ENCODE measurements around the gene CEL.

The CEL gene

DNA sequence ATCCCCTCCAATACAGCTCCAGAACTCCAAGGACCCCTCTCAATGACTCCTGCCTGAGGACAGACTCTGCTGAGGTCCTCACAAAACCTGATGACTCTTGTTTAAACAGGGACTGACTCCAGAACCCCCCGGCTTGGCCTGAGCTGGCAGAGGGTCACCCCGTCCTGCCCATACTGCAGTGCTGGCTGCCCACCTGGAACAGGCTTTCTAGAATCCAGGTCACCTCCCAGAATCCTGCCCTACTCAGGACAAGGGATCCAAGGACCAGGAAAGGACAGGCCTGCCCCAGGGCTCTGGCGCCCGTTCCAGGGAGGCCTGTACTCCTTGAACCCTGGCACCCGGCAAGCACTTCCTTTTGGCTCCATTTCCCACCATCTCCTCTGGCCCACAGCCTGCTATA lies 37.1 kb downstream of the CEL start:
- Histone ChIP-seq H3K79me2 (ENCODE audit: low read length) (no peaks in the 10 kb centered on the region), H3K27me3 (ENCODE audit: low read depth, low read length) (no peaks in the 10 kb centered on the region), H3K27ac (ENCODE audit: low read length) (no peak overlapping the region), H3K9ac (ENCODE audit: low read length) (no peak overlapping the region), H3K36me3 (replicated peaks; ENCODE audit: low read depth, low read length) (peaks cover 53% of the 10 kb centered on the region), H3K9me3 (ENCODE audit: insufficient read depth, low read length) (peaks cover 11% of the 10 kb centered on the region; the same call in 1 of the 2 replicates), H2AFZ (ENCODE audit: low read depth, low read length) (no peak overlapping the region), H3K4me2 (ENCODE audit: low read length) (no peak overlapping the region), H4K20me1 (ENCODE audit: insufficient read depth, low read length) (no peaks in the 10 kb centered on the region), H3K4me1 (ENCODE audit: low read length) (no peaks in the 10 kb centered on the region), H3K4me3 (ENCODE audit: low read length) (no peak overlapping the region)
- no peak for TF ChIP-seq EZH2phosphoT487 (IDR thresholded peaks at IDR 0.05; ENCODE audit: low read depth)
- TF ChIP-seq CTCF (IDR thresholded peaks at IDR 0.05; ENCODE audit: low read depth, low read length): no peak

- Histone ChIP-seq H3K27me3 (ENCODE audit: low read depth, low read length) (no peaks in the 10 kb centered on the region), H3K27ac (ENCODE audit: low read length) (no peak overlapping the region), H4K20me1 (ENCODE audit: insufficient read depth, low read length) (no peaks in the 10 kb centered on the region), H3K4me1 (ENCODE audit: low read length) (no peaks in the 10 kb centered on the region), H2AFZ (ENCODE audit: low read depth, low read length) (no peak overlapping the region), H3K4me3 (ENCODE audit: low read length) (no peak overlapping the region), H3K9me3 (ENCODE audit: insufficient read depth, low read length) (peaks cover 11% of the 10 kb centered on the region; the same call in 1 of the 2 replicates), H3K4me2 (ENCODE audit: low read length) (no peak overlapping the region), H3K36me3 (replicated peaks; ENCODE audit: low read depth, low read length) (peaks cover 53% of the 10 kb centered on the region), H3K79me2 (ENCODE audit: low read length) (no peaks in the 10 kb centered on the region), H3K9ac (ENCODE audit: low read length) (no peak overlapping the region)
- TF ChIP-seq EZH2phosphoT487 (IDR thresholded peaks at IDR 0.05; ENCODE audit: low read depth) (no peak), CTCF (IDR thresholded peaks at IDR 0.05; ENCODE audit: low read depth, low read length) (no peak)
Measured at GRCh38 chr9:133099726-133100505, 38.1 kb downstream of the CEL start.

- H3K9me3 ChIP-seq (ENCODE audit: insufficient read depth, low read length): peaks cover 11% of the 10 kb centered on the region; the same call in 1 of the 2 replicates
- H3K79me2 ChIP-seq (ENCODE audit: low read length): no peaks in the 10 kb centered on the region
- H3K36me3 ChIP-seq (replicated peaks; ENCODE audit: low read depth, low read length): peaks cover 50% of the 10 kb centered on the region
- H3K27me3 ChIP-seq (ENCODE audit: low read depth, low read length): no peaks in the 10 kb centered on the region
- H3K27ac ChIP-seq (ENCODE audit: low read length): no peak overlapping the region
- no peak overlapping the region for H2AFZ ChIP-seq (ENCODE audit: low read depth, low read length)
- TF ChIP-seq CTCF (IDR thresholded peaks at IDR 0.05; ENCODE audit: low read depth, low read length): no peak
- no peak for TF ChIP-seq EZH2phosphoT487 (IDR thresholded peaks at IDR 0.05; ENCODE audit: low read depth)
- no peaks in the 10 kb centered on the region for H3K4me1 ChIP-seq (ENCODE audit: low read length)
- no peak overlapping the region for H3K4me3 ChIP-seq (ENCODE audit: low read length)
- H3K4me2 ChIP-seq (ENCODE audit: low read length): no peak overlapping the region
- no peaks in the 10 kb centered on the region for H4K20me1 ChIP-seq (ENCODE audit: insufficient read depth, low read length)
- H3K9ac ChIP-seq (ENCODE audit: low read length): no peak overlapping the region
Measured at GRCh38 chr9:133100506-133101355, 39.0 kb downstream of the CEL start.
